Right kidney (tissue), 1 donor: Measurements from ENCODE around the gene TAGAP.
"Not testable (repeated sequence)": the region's sequence is repeated elsewhere in the genome, so short reads cannot be mapped to it uniquely, and the experiment has no call there.

Experiments used
- DNase-seq: peaks from one replicate; pipeline ENCODE4 v3.0.0-alpha.2; 2016

TAGAP gene

DNA sequence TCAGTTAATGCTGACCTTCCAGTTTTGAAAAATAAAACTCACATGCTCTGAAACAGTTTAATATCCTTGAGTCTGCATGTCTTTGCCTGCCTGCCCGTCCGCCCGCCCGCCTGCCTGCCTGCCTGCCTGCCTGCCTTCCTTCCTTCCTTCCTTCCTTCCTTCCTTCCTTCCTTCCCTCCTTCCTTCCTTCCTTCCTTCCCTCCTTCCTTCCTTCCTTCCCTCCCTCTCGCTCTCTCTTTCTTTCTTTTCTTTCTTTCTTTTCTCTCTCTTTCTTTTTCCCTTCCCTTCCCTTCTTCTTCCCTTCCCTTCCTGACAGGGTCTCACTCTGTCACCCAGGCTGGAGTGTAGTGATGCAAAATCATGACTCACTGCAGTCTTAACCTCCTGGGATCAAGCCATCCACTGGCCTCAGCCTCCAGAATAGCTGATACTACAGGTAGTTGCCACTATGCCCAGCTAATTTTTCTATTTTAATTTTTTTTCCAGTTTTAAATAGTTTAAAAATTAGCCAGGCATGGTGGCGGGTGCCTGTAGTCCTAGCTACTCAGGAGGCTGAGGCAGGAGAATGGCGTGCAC, 34.7 kb downstream of the TAGAP start:
- DNase-seq: not testable (repeated sequence)

DNA sequence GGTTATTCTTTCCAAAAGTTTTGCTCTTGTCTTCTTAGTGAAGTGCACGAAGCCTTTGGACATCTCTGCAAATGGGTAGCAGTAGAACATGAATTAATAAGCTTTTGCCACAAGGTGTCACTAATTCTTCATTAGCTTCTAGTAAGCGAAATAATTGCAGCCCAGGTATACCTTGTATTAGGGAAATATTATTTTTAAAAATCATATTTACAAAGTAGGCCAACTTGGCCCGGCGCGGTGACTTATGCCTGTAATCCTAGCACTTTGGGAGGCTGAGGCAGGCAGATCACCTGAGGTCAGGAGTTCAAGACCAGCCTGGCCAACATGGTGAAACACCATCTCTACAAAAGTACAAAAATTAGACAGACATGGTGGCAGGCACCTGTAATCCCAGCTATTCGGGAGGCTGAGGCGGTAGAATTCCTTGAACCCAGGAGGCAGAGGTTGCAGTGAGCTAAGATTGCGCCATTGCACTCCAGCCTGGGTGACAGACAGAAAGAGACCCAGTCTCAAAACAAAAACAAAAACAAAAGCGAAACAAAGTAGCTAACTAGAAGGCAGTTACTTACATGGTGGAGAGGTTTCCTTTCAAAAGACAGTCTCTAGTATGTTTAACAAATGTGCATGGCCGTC, 36.0 kb downstream of the TAGAP start:
- DNase-seq: no peak

DNA sequence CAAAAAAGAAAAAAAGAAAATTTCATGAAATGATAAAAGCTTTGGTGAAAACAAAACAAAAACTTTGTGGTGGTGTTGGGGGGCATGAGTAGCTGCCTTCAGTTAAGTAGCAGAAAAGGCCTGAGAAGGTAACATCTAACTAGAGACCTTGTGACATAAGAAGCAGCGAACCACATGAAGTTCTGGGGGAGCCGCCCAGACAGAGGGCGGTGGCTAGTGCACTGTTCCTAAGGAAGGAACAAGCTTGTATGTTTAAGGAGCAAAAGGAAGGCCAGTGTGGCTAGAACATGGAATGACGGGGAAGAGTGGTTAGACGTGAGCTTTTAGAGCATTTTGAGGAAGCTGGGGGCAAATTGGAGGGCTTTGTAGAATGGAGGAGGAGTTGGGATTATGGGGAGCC, 37.3 kb downstream of the TAGAP start:
- DNase-seq: no peak

DNA sequence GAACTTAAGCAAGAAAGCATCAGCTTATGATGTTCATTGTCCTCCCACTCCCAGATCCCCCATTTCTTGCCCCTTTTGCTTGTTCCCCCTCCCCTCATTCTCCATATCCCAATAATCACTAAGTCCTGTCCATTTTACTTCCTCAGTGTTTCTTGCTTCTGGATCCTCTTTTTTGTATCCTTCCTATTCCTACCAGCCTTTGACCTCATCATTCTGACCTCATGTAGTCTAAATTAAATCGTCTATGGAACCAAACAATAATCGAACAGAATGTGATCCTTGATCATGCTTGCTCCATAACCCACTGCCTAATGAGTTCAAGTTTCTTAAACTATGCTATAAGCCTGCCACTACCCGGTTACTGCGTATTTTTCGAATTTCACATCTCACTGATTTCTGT, 39.4 kb downstream of the TAGAP start:
- no peak for DNase-seq

DNA sequence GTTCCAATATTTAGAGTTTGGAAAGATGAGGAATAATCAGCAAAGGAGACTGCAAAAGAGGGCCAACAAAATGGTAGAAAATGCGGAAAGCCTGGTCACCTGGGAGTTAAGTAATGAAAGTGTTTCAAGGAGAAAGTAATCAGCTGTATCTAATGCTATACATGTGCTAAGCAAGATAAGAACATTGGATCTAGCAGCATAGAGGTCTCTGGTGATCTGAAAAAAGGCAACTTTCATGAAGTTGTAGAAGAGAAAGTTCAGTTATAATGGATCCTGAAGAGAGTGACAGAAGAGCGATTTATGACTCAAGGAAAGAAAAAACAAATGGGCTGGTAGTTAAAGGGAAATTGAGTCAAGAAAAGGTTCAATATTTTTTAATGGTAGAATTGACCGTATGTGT, 40.2 kb downstream of the TAGAP start:
- DNase-seq: no peak

DNA sequence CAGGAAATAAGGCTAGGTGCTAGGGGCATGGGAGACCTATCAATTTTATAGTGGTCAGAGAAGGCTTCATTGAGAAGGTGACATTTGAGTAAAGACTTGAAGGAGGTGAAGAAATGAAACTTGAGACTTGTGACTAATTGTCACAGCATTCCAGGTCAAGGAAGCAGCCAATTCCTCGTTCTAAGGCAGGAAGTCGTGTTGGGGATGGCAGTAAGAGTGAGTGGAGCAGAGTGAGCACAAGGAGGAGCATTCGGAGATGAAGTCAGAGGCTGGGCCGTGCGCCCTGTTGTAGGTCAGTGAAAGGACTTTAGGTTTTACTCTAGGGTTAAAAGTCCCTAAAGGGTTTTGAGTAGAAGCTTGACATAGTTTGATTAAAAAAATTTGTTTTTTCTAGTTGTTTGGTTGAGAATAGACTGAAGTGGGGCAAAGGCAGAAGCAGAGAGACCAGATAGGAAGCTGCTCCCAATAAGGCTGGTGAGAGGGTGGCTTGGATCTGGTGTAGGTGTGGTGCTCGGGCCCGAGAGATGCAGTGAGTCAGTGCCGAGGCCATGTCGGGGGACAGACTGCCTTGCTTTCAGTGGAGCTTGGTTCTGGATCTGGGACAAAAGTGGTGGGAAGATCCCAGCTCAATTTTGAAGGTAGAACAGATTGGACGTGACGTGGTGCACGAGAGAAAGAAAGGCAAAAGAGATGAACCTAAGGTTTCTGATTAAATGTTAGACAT, 42.2 kb downstream of the TAGAP start:
- DNase-seq: no peak

DNA sequence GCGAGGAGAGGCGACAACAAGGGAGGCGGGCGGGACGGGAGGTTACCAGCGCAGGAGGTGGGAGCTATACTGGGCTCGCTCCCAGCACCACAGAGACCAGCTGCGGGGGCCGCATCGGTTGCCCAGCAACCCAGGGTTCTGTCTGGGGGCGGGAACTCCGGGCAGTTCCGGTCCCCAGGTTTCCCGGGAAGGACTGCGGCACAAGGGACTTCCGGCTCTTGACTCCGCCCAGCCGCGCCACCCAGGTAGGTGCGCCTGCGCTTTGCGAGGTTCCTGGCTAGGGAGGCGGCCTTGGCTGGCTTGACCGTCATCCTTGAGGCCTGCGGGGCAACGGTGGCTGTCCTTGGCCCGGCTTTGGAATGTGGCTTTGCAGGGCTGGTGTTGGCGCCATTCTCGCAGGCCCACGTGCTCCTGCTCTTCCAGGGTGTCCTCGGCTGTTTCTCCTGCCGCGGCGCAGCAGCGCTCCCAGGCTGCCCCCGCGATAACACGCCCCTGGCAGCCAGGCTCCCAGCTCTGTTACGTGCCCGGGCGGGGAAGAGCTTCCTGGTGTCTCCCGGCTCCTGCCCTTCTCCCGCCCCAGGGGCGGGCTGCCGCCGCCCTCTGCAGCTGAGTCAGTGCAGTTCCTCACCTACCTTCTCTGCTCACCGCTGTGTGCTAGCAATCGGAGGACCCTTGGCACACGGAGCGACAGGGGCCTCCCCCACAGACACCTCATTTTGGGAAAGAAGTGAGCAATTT, 45.0 kb downstream of the TAGAP start, which contains the start of gene RSPH3:
Gene RSPH3, minus strand, starts transcription at position 537 of the 738 bp plus-strand sequence. CDS start 652 bp downstream, outside the sequence.
- peak; percentile 94 for DNase-seq

DNA sequence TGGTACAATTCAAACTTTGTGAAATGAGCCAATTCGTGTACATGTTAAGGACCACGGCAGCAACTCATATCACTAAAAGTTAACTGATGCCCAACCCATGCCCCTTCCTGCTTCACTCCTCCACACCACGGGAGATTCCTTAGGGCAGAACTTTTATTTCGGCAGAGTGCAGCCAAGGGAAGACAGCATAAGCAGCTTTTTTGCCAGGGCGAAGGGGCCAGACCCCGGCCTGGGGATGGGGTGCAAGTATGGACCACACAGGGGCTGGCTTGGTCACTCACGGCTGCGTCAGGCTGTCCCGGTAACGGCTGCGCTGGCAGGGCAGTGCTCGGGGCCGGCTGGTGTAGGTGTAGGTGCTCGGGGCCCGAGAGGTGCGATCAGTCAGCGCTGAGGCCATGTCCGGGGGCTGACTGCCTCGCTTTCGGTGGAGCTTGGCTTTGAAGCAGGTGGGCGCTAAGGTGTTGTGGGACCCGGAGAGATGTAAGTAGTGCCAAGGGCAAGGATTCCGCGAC, 45.6 kb downstream of the TAGAP start:
- DNase-seq: no peak

DNA sequence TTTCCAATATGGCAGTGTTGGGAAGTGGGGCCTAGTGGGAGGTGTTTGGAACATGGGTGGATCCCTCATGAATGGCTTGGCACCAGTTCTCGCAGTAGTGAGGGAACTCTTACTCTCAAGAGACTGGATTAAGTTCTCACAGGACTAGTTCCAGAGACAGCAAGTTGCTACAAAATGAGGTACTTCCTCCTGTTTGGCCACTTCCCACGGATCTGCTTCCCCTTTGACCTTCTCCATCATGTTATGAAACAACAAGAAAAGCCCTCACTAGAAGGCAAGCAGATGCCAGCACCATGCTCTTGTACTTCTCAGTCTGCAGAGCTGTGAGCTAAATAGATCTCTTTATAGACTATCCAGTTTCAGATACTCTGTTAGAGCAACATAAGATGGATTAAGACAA, 47.9 kb downstream of the TAGAP start:
- no peak for DNase-seq

DNA sequence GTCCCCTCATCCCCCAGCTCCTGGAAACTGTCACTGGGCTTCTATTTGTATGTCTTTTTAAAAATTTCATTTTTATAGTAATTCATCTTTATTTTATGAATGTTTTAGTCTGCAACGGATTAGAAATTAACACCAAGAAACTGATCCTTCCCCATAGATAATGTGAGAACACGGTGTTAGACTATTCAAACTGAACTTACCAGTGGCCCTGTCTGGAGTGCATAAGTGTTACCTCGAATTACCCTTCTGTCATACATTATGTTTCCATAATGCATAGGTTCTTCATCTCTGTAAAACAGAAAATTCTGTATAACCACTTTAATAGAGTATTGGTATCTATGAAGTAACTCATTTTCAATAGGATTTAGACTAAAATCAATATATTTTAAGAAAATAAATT, 51.2 kb downstream of the TAGAP start:
- DNase-seq: no peak

DNA sequence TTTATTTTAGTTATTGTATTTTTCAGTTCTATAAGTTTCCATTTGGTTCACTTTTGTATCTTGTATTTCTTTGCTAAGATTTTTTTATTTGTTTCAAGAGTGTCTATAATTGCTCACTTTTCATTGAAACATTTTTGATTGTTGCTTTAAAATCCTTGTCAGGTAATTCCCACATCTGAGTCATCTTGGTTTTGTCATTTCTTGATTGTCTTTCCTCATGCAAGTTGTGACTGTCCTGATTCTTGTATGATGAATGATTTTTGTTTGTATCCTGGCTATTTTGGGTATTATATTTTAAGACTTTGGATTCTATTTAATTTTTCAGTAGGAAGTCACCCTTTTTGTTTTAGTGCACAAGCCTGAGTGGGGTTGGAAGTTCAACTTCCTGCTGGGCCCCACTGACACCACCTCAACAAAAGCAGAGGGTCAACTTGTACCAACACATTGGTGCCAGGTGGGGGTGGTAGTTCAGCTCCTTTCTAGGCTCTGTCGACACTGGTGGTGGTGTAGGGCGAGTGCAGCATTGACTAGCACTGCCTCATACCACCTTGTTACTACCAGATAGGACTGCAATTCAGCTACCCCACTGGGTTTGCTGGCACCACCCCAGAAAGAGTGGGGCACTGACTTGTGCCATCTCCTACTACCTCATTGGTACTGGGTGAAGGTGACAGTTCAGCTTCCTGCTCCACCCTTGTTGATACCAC, 53.6 kb downstream of the TAGAP start:
- no peak for DNase-seq

DNA sequence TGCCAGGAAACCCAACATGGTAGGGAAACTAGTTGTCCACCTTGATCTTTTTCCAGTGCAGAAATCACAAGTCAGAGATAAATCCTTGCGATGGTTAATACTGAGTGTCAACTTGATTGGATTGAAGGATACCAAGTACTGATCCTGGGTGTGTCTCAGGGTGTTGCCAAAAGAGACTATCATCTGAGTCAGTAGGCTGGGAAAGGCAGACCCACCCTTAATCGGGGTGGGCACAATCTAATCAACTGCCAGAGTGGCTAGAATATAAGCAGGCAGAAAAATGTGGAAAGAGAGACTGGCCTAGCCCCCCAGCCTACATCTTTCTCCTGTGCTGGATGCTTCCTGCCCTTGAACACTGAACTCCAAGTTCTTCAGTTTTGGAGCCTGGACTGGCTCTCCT, 55.1 kb downstream of the TAGAP start:
- DNase-seq: not testable (repeated sequence)

DNA sequence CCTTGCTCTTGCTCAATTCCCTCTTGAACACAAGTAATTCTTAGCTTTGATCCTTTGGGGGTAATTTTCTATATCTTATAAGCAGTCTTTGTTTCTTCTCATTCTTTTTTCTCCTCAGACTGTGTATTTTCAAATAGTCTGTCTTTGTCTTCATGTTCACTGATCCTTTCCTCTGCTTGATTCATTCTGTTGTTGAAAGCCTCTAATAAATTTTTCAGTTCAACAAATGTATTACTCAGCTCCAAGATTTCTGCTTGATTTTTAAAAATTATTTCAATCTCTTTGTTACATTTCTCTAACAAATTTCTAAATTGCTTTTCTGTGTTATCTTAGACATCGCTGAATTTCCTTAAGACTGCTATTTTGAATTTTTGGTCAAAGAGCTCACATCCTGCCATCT, 56.3 kb downstream of the TAGAP start:
- DNase-seq: no peak

DNA sequence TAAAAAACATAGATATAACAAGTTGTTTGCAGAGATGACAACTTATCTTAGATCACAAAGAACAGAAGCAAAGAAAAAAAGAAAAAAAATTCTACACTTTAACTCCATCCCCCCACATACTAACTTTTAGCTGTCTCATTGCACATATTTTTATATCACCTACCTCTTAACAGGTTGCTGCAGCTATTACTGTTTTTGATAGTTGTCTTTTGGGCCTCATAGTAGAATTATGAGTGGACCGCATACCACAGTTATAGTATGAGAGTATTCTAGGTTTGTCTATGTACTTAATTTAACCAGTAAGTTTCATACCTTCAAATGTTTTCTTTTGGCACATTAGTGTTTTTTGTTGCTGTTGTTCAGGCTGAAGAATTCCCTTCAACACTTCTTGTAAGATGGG, 57.1 kb downstream of the TAGAP start:
- DNase-seq: no peak
